Endodermal cell (in vitro differentiated cells): Measurements from ENCODE around the gene SHISA9. TPM values are rescaled to one million over a fixed set of nuclear protein-coding genes. Genes with fewer than 3 reads are reported as not detected.

Experiments used
- DNase-seq: peaks from one replicate; pipeline ENCODE4 v3.0.0-alpha.2; 2017
- H3K27ac ChIP-seq: 2 replicates; pipeline ENCODE4 v1.5.1; 2013; ENCODE audit warnings: mild to moderate bottlenecking, low read depth, low read length, moderate library complexity
- H3K27me3 ChIP-seq: 2 replicates; pipeline ENCODE4 v1.6.1; 2013; ENCODE audit warnings: mild to moderate bottlenecking, low read length, moderate library complexity; ENCODE audit not compliant: insufficient read depth, control insufficient read depth, poor library complexity, severe bottlenecking
- H3K36me3 ChIP-seq: 2 replicates; pipeline ENCODE4 v1.7.0; 2013; ENCODE audit warnings: mild to moderate bottlenecking, low read length, moderate library complexity; ENCODE audit not compliant: control insufficient read depth, insufficient read depth
- H3K4me1 ChIP-seq: one replicate; pipeline ENCODE4 v1.7.0; 2013; ENCODE audit warnings: low read length; ENCODE audit not compliant: control insufficient read depth, insufficient read depth
- H3K4me3 ChIP-seq: 2 replicates; pipeline ENCODE4 v1.5.1; 2013; ENCODE audit warnings: mild to moderate bottlenecking, low read length, moderate library complexity
- H3K9ac ChIP-seq: 2 replicates; pipeline ENCODE4 v1.6.1; 2013; ENCODE audit warnings: mild to moderate bottlenecking, low read length, moderate library complexity; ENCODE audit not compliant: poor library complexity, severe bottlenecking; ENCODE audit errors: extremely low read depth
- H3K9me3 ChIP-seq: 2 replicates; pipeline ENCODE4 v1.6.1; 2013; ENCODE audit warnings: mild to moderate bottlenecking, low read length, moderate library complexity; ENCODE audit not compliant: control insufficient read depth
- H3K27ac Mint-ChIP-seq: 2 replicates; pipeline ENCODE4 v1.8.0; 2020; ENCODE audit warnings: mixed read lengths
- H3K27me3 Mint-ChIP-seq: 2 replicates; pipeline ENCODE4 v1.8.0; 2021; ENCODE audit warnings: mild to moderate bottlenecking, mixed read lengths; ENCODE audit not compliant: insufficient read depth
- H3K36me3 Mint-ChIP-seq: 2 replicates; pipeline ENCODE4 v1.8.0; 2020; ENCODE audit warnings: low read depth, mixed read lengths
- H3K4me1 Mint-ChIP-seq: 2 replicates; pipeline ENCODE4 v1.8.0; 2020; ENCODE audit warnings: mixed read lengths
- H3K4me3 Mint-ChIP-seq: 2 replicates; pipeline ENCODE4 v1.8.0; 2020; ENCODE audit warnings: mild to moderate bottlenecking, moderate library complexity, mixed read lengths
- H3K9me3 Mint-ChIP-seq: 2 replicates; pipeline ENCODE4 v1.8.0; 2020; ENCODE audit warnings: mild to moderate bottlenecking, mixed read lengths
- WGBS, 2 experiments: methylation state at CpG; one replicate each; pipeline versions ENCODE4 v1.1.5 to v1.1.7; 2013; ENCODE audit warnings: missing lambda C conversion rate in 2 of 2, mixed read lengths in 1 of 2; ENCODE audit not compliant: insufficient coverage in 1 of 2, insufficient read length in 1 of 2; 5-methylcytosine and 5-hydroxymethylcytosine counted together
- total RNA-seq, 2 donors: library from RNA; stranded (reverse); fragmentation: NEBNext Ultra II Directional in 1 of 2; extraction: Animal tissue kit (Norgen Biotek cat#: 25700) in 1 of 2; gene quantifications; 2 replicates in 1 of 2; 3 replicates in 1 of 2; pipeline ENCODE4 v1.2.1, GENCODE V29; 2021
- TF ChIP-seq, protein P1 (sequence below): fragments of 200-600 bp; sonication (generic); conservative IDR thresholded peaks from 2 replicates; pipeline ENCODE4 v1.5.0; 2021; ENCODE audit warnings: antibody characterized with exemption, mild to moderate bottlenecking

SHISA9 gene
- total RNA-seq, 2 donors from 2014 or later: 5.2 to 27.8 TPM

DNA sequence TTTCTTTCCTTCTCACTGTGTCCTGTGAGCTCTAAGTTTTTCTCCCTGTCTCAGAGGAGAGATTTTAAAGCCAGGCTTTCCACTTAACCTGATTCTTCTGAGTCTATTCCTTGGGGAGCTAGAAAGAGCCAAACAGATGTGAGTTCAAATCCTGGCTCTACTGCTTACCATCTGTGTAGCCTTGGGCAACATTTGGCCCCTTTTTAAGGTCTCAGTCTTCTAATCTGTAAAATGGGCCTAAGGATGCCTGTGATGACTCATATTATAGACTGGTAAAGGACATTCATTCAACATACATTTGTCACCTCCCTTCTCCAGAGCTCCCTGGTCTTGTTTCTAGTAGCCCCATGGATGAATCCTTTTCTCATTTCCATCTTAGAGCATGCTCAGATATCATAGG lies 304.0 kb downstream of the SHISA9 start:
- Histone ChIP-seq H3K4me3 (no peak overlapping the region), H3K9me3 (no peaks in the 10 kb centered on the region), H3K4me1 (no peaks in the 10 kb centered on the region), H3K36me3 (no peaks in the 10 kb centered on the region), H3K27ac (no peak overlapping the region), H3K27me3 (no peaks in the 10 kb centered on the region), H3K9ac (no peak overlapping the region)
- Mint-ChIP-seq H3K9me3 (no peaks in the 10 kb centered on the region), H3K4me3 (no peak overlapping the region), H3K27me3 (no peaks in the 10 kb centered on the region), H3K4me1 (no peaks in the 10 kb centered on the region), H3K27ac (no peak overlapping the region), H3K36me3 (no peaks in the 10 kb centered on the region)
- DNase-seq: no peak
- TF ChIP-seq, protein P1, sequence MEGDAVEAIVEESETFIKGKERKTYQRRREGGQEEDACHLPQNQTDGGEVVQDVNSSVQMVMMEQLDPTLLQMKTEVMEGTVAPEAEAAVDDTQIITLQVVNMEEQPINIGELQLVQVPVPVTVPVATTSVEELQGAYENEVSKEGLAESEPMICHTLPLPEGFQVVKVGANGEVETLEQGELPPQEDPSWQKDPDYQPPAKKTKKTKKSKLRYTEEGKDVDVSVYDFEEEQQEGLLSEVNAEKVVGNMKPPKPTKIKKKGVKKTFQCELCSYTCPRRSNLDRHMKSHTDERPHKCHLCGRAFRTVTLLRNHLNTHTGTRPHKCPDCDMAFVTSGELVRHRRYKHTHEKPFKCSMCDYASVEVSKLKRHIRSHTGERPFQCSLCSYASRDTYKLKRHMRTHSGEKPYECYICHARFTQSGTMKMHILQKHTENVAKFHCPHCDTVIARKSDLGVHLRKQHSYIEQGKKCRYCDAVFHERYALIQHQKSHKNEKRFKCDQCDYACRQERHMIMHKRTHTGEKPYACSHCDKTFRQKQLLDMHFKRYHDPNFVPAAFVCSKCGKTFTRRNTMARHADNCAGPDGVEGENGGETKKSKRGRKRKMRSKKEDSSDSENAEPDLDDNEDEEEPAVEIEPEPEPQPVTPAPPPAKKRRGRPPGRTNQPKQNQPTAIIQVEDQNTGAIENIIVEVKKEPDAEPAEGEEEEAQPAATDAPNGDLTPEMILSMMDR: no peak

DNA sequence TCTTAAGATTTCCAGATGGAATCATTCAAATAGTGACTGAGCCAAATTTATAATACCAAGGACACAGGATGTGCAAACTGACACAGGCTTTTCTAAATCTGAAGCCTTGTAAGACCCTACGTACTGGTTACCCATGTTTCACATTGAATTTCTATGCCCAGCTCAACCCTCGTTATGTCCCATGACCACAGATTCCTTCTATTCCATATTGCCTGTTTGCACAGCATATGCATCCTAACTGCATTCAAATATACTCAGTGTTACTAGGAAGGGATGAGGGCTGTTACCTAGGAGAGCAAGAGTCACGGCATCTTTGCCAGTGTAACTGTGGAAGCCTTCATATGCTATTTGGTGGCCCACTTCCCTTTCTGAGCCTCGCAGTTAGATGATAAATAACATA lies 305.2 kb downstream of the SHISA9 start:
- H3K36me3 Mint-ChIP-seq: no peaks in the 10 kb centered on the region
- H3K9me3 ChIP-seq: no peaks in the 10 kb centered on the region
- no peak for DNase-seq
- H3K27ac Mint-ChIP-seq: no peak overlapping the region
- H3K4me3 Mint-ChIP-seq: no peak overlapping the region
- no peaks in the 10 kb centered on the region for H3K9me3 Mint-ChIP-seq
- 90 to 95% methylated on average over 3 to 4 of the region's 4 CpGs for WGBS, 2 experiments
- H3K27me3 ChIP-seq: no peaks in the 10 kb centered on the region
- no peaks in the 10 kb centered on the region for H3K27me3 Mint-ChIP-seq
- H3K4me1 ChIP-seq: no peaks in the 10 kb centered on the region
- no peak overlapping the region for H3K27ac ChIP-seq
- H3K36me3 ChIP-seq: no peaks in the 10 kb centered on the region
- no peak overlapping the region for H3K9ac ChIP-seq
- TF ChIP-seq, protein P1: no peak
- no peaks in the 10 kb centered on the region for H3K4me1 Mint-ChIP-seq
- no peak overlapping the region for H3K4me3 ChIP-seq

- no peaks in the 10 kb centered on the region for H3K4me1 ChIP-seq
- no peak overlapping the region for H3K4me3 Mint-ChIP-seq
- WGBS, 2 experiments: 89 to 94% methylated on average over 5 of the region's 5 CpGs
- no peaks in the 10 kb centered on the region for H3K27me3 ChIP-seq
- H3K36me3 ChIP-seq: no peaks in the 10 kb centered on the region
- H3K4me3 ChIP-seq: no peak overlapping the region
- no peaks in the 10 kb centered on the region for H3K27me3 Mint-ChIP-seq
- no peaks in the 10 kb centered on the region for H3K9me3 Mint-ChIP-seq
- no peaks in the 10 kb centered on the region for H3K9me3 ChIP-seq
- H3K36me3 Mint-ChIP-seq: no peaks in the 10 kb centered on the region
- TF ChIP-seq, protein P1: no peak
- no peaks in the 10 kb centered on the region for H3K4me1 Mint-ChIP-seq
- no peak overlapping the region for H3K27ac ChIP-seq
- DNase-seq: no peak
- H3K27ac Mint-ChIP-seq: no peak overlapping the region
- H3K9ac ChIP-seq: no peak overlapping the region
Observed at GRCh38 chr16:13207151-13207550, 305.8 kb downstream of the SHISA9 start.
